Memory B cell (primary cell): ENCODE results near the gene ATP8A2.

Source experiments
- ATAC-seq: fragments of 150-1000 bp; cut with Tn5 transposase; 2 replicates; pipeline ENCODE4 v1.10.0; 2021; ENCODE audit warnings: low read depth, mild to moderate bottlenecking, moderate library complexity
- DNase-seq, 2 donors: peaks; one replicate each; pipeline ENCODE4 v3.0.0; 2022; ENCODE audit warnings: low spot score in 2 of 2
- H3K27ac Mint-ChIP-seq: one replicate; pipeline ENCODE4 v1.8.0; 2022; ENCODE audit warnings: mild to moderate bottlenecking, moderate library complexity, mixed read lengths
- H3K27me3 Mint-ChIP-seq: one replicate; pipeline ENCODE4 v1.8.0; 2022; ENCODE audit warnings: mixed read lengths
- H3K36me3 Mint-ChIP-seq: one replicate; pipeline ENCODE4 v1.8.0; 2022; ENCODE audit warnings: mild to moderate bottlenecking, mixed read lengths
- H3K4me1 Mint-ChIP-seq: one replicate; pipeline ENCODE4 v1.8.0; 2022; ENCODE audit warnings: mixed read lengths
- H3K4me3 Mint-ChIP-seq: one replicate; pipeline ENCODE4 v1.8.0; 2022; ENCODE audit warnings: mild to moderate bottlenecking, moderate library complexity, mixed read lengths
- H3K9me3 Mint-ChIP-seq: one replicate; pipeline ENCODE4 v1.8.0; 2022; ENCODE audit warnings: mixed read lengths

The ATP8A2 gene

DNA sequence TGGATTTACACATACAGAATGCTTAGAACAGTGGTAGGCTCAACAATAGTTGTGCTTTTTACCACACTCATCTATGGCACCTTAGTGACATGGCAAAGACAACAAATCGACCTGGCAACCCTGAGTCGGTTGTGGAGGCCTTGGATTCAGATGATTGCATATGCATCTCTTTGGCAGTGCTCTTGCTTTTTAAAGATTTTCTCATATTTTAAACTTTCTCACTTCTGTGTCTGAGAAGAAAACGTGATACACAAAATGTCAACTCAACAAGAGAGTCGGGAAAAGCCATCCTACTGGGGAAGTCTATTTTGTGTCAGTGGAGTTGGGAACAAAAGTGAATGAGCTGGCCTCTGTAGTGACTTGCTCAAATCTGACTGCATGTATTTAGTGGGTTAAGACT is 85.8 kb downstream of the ATP8A2 start:
- Mint-ChIP-seq H3K4me3 (no peak overlapping the region), H3K9me3 (peaks cover 2% of the 10 kb centered on the region), H3K27ac (no peak overlapping the region), H3K36me3 (no peaks in the 10 kb centered on the region), H3K27me3 (peaks cover 17% of the 10 kb centered on the region), H3K4me1 (no peaks in the 10 kb centered on the region)
- ATAC-seq (no peak), DNase-seq (no peak)

DNA sequence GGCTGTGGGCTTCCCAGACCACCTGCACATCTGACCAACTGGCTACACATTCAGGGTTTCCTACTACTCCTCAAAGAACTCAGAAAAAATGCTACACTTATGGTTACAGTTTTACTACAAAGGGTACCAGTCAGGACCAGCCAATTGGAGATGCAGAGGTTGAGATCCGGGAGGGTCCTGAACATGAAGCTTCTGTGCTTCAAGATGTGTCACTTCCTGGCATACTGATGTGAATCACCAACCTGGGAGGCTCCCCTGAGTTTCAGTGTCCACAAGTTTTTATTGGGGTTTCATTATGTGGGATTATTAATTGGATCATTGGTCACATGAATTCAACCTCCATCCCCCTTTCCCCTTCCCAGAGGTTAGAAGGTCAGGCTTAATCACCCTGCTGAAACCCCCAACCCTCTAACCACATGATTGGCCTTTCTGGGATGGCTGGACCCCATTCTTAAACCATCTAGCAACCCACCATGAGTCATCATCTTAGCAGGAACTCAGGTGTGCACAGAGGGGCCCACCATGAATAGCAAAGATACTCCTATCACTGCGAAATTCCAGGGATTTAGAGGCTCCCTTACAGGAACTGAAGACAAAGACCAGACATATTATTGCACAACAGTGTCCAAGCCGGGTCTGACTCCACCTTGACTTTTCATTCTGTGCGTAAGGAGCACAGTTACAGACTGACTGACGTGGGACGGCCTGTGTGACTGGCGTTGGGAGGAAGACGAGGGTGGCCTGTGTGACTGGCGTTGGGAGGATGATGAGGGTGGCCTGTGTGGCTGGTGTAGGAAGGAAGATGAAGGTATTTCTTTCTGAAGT is 90.7 kb downstream of the ATP8A2 start:
- Mint-ChIP-seq H3K36me3 (no peaks in the 10 kb centered on the region), H3K9me3 (peaks cover 2% of the 10 kb centered on the region), H3K4me1 (no peaks in the 10 kb centered on the region), H3K4me3 (no peak overlapping the region), H3K27me3 (peaks cover 21% of the 10 kb centered on the region), H3K27ac (no peak overlapping the region)
- no peak for DNase-seq
- ATAC-seq: no peak

DNA sequence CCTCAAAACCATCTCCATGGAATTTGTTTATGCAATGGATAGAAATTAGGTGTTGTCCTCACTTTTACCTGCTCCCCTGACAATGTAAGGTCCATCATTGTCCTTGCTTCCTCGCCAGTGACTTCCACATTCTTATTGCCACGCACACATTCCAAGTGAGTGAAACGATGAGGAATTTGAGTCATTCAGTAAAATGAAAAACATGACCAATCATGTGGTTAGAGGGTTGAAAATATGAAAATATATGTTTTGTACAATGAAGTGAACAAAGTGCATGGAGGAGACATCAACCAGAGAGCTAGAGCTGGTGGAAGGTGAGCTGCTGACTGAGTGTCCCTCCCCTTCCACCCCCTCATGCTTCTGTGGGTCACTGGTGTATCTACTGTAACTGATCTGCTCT is 91.7 kb downstream of the ATP8A2 start:
- no peaks in the 10 kb centered on the region for H3K4me1 Mint-ChIP-seq
- H3K9me3 Mint-ChIP-seq: peaks cover 2% of the 10 kb centered on the region
- H3K36me3 Mint-ChIP-seq: no peaks in the 10 kb centered on the region
- no peak for DNase-seq
- H3K27me3 Mint-ChIP-seq: peaks cover 21% of the 10 kb centered on the region
- H3K4me3 Mint-ChIP-seq: no peak overlapping the region
- ATAC-seq: no peak
- no peak overlapping the region for H3K27ac Mint-ChIP-seq

DNA sequence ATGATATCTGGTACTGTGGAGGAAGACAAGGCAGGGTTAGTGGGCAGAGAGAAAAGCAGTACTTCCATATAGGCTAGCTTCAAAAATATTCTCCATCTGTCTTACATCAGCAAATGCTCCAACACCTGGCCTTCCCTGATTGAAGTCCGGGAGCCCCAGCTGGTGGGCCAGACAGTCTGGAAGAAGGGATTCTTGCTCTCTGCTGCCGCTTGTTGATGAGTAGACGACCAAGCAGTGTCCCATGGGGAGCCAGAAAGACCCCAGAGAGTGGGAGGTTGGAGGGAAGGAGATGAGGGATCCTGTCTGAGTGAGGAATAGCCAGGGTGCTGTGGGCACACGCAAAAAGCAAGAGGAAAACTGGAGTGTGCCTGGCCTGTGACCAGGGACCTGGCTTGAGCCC is 95.1 kb downstream of the ATP8A2 start:
- no peak overlapping the region for H3K27ac Mint-ChIP-seq
- H3K27me3 Mint-ChIP-seq: peaks cover 28% of the 10 kb centered on the region
- no peak overlapping the region for H3K4me3 Mint-ChIP-seq
- DNase-seq: no peak
- peaks cover 4% of the 10 kb centered on the region for H3K36me3 Mint-ChIP-seq
- ATAC-seq: no peak
- H3K9me3 Mint-ChIP-seq: peaks cover 2% of the 10 kb centered on the region
- peaks cover 3% of the 10 kb centered on the region for H3K4me1 Mint-ChIP-seq

DNA sequence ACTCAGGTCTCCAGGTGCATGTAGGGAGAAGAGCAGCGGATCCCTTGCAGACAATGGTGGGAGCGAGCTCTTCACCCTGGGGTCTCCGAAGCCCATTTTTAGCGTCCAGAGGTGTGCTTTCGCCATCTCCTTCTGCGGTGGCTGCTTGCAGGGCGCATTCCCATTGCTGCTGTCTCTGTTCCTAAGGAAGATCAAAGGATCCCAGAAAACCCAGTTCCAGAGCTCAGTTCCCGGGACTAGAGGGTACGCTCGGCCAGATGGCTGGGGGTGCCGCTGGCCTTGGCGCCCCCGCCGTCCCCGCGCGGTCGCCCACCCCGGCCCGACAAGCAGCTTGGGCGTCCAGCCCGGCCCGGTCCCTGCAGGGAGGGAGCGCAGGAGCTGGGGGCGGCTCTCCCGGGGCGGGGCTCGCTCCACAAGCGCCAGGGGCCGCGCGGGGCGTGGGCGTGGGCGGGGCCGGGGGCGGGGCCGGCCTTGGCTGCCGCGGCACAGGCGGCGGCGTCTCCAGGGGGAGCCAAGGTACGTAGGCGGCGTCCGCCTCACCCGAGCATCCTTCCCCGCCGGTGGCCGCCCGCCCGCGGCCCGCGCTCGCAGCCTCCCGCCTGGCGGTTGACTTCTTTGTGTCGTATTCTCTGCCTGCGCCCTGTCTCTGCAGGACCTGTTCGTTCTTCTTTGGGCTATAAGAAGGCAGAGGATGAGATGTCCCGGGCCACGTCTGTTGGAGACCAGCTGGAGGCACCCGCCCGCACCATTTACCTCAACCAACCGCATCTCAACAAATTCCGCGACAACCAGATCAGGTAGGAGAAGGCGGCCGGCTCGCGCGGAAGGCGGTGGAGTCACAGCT is 96.8 kb downstream of the ATP8A2 start:
- H3K4me1 Mint-ChIP-seq: peaks cover 3% of the 10 kb centered on the region
- H3K4me3 Mint-ChIP-seq: no peak overlapping the region
- H3K27me3 Mint-ChIP-seq: peaks cover 25% of the 10 kb centered on the region
- H3K9me3 Mint-ChIP-seq: peaks cover 2% of the 10 kb centered on the region
- no peak overlapping the region for H3K27ac Mint-ChIP-seq
- DNase-seq (no peak), ATAC-seq (no peak)
- peaks cover 4% of the 10 kb centered on the region for H3K36me3 Mint-ChIP-seq

DNA sequence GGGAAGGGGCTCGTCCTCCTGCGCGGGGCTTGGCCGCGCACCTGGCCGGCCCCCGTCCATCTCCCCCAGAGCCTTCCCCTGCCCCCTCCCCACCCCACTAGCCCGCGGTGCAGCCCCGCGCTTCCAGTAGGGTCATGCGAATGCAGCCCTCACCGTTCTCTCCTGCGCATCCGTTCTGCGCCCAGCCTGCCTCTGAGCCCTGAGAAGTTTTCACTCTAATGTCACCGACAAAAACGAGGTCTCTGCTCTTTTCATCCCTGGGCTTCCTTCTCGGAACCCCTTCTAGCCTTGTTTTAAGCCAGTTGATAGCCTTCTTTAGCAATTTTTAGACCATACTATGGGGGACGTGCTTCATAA is 97.4 kb downstream of the ATP8A2 start:
- ATAC-seq: no peak
- Mint-ChIP-seq H3K36me3 (peaks cover 4% of the 10 kb centered on the region), H3K27me3 (peaks cover 25% of the 10 kb centered on the region), H3K4me1 (peaks cover 3% of the 10 kb centered on the region), H3K4me3 (no peak overlapping the region), H3K9me3 (peaks cover 2% of the 10 kb centered on the region), H3K27ac (no peak overlapping the region)
- no peak for DNase-seq

DNA sequence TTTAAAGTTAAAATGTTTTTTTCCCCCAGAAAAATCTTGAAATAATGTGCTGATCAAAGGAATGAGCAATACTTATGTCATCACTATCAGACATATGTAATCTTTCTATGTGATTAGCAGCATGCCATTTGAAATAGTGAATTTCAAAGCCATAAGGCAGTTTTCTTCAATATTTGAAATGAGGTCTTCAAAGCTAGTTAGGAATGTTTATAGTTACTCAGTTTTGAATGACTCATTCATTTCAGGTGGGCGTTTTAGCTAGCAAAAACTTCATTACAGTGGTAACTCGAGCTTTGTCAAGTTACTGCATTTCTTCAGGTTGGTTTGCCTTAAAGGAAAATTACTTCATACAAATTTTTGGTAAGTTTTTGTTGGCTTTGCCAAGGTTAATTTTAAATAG is 102.1 kb downstream of the ATP8A2 start:
- no peak overlapping the region for H3K4me3 Mint-ChIP-seq

DNA sequence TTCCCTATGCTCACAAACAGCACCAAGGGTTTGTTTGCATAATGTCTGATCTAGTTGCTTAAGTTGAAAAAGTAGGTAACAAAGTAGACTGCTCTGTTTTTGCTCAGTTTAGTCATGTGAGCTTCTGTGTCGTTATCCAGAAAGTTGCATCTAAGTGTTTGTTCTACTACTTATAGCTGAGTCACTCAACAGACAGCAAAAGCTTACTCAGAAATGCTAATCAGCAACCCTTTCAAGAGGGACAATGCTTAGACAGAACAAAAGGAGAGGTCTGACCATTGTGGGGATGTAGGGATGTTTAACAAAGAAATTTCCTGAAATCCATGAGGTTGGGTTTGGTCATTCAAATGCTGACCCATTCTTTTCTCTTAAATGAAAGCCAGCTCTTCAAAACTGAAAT is 106.4 kb downstream of the ATP8A2 start:
- no peaks in the 10 kb centered on the region for H3K36me3 Mint-ChIP-seq
- H3K9me3 Mint-ChIP-seq: peaks cover 3% of the 10 kb centered on the region
- DNase-seq (no peak), ATAC-seq (no peak)
- H3K4me1 Mint-ChIP-seq: no peaks in the 10 kb centered on the region
- H3K27ac Mint-ChIP-seq: no peak overlapping the region
- H3K4me3 Mint-ChIP-seq: no peak overlapping the region
- H3K27me3 Mint-ChIP-seq: peaks cover 3% of the 10 kb centered on the region

More for the DNA sequence above, 102.1 kb downstream of the ATP8A2 start:
- Mint-ChIP-seq H3K4me1 (peaks cover 3% of the 10 kb centered on the region), H3K27me3 (peaks cover 10% of the 10 kb centered on the region), H3K36me3 (peaks cover 4% of the 10 kb centered on the region), H3K27ac (no peak overlapping the region), H3K9me3 (peaks cover 5% of the 10 kb centered on the region)
- ATAC-seq (no peak), DNase-seq (no peak)

DNA sequence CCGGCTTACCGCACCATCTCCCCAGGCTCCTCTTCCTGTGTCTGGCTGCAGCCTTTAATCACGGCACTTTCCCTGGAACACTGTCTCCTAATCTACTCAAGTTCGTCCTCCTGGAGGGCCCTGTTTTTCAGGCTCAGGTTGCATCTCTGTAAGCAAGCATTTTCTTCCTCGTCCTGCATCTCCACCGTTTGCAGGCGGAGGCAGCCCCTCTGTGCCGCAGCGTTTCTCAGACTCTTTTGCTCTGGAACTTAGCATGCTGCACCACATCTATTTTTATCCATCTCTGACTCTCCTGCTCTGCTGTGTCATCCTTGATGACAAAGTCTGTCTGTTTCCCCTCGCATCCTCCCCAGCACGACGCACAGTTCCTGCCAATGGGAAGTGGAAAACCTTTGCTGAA is 117.5 kb downstream of the ATP8A2 start:
- ATAC-seq (no peak), DNase-seq (no peak)
- peaks cover 8% of the 10 kb centered on the region for H3K27me3 Mint-ChIP-seq
- no peaks in the 10 kb centered on the region for H3K4me1 Mint-ChIP-seq
- H3K9me3 Mint-ChIP-seq: peaks cover 2% of the 10 kb centered on the region
- H3K36me3 Mint-ChIP-seq: no peaks in the 10 kb centered on the region
- H3K4me3 Mint-ChIP-seq: no peak overlapping the region
- no peak overlapping the region for H3K27ac Mint-ChIP-seq

DNA sequence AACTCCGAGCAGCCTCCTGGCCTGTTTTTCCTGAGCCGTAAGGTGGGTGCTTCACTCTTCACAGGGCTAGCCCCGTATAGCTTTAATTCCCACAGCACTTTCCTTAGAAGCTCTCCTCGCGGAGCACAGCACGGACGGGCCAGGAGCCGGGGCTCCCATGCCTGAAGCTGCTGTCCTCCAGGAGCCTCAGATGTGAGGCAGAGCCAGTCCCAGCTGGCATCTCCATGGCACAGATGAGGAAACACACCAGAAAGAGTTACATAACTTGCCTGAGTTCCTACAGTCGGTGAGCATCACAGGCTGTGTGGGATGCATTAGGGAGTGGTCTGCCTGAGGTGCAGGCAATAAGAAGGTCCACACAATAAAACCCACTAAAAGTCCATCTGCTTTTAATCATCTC is 118.5 kb downstream of the ATP8A2 start:
- ATAC-seq (no peak), DNase-seq (no peak)
- Mint-ChIP-seq H3K27me3 (peaks cover 10% of the 10 kb centered on the region), H3K4me1 (no peaks in the 10 kb centered on the region), H3K4me3 (no peak overlapping the region), H3K36me3 (no peaks in the 10 kb centered on the region), H3K27ac (no peak overlapping the region), H3K9me3 (peaks cover 2% of the 10 kb centered on the region)

DNA sequence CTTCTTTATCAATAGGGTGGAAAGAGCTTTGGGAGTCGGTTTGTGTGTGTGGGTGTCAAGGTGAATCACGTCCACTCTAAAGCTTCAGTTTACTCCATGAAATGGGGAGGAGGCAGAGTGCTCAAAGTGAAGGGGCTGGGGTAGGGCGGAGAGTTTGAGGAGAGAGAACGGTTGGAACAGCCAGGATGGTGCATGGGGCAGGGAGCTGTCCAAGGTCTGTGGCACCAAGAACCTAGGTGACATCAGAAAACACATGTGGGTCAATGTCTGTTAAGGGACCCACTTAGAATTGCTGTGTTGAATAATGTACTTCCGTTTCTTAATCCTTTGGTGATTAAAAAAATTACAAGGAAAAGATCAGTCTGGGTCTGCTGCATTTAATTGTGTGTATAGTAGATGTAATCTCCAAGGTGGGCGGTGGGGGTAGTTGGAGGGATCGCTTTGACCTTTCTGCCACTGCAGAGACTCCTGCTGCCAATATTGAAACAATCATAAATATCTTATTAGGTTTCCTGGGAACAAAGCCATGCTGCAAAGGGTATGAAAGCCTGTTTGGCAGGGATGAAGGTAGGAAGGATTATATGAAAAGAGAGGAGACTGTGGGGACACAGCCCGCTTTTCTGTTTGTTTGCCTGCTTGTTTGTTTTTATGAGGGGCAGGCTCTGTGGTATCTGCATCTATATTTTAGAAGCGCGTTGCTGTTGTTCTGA is 122.3 kb downstream of the ATP8A2 start:
- Mint-ChIP-seq H3K4me1 (no peaks in the 10 kb centered on the region), H3K27ac (no peak overlapping the region), H3K27me3 (peaks cover 10% of the 10 kb centered on the region), H3K4me3 (no peak overlapping the region), H3K9me3 (peaks cover 2% of the 10 kb centered on the region), H3K36me3 (no peaks in the 10 kb centered on the region)
- no peak for DNase-seq
- no peak for ATAC-seq

DNA sequence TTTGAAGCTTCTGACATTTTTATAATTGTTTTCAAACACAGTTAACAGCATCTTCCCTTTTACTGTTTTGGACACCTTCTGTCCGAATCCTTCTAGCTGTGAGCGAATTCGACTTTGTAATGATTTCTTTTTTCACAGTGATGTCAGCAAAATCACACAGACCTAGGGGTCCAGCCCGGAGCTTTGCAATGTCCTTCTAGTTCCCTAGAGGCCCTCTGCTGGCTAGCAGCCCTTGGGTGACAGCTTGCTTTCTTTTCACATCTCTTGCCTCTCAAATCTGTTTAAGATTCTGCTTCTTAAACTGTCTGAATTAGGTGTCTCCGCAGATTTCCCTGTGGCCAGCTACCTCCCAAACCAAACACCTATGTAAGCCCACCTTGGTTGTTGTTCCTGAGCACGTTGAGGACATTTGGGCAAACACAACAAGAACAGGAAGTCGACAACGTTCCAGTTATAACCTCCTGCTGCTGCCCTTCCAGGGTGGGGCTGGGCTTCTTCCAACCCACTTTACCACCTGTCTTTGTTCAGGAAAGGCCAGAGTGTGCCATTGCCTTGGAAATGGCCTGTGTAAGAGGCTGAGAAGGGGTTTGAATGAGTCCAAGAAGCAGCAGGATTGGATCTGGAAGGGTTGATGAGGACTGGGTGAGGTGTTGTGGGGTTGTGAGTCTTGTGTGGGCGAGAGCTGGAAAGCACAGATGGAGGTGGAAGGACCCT is 123.1 kb downstream of the ATP8A2 start:
- H3K27me3 Mint-ChIP-seq: peaks cover 10% of the 10 kb centered on the region
- no peak for ATAC-seq

DNA sequence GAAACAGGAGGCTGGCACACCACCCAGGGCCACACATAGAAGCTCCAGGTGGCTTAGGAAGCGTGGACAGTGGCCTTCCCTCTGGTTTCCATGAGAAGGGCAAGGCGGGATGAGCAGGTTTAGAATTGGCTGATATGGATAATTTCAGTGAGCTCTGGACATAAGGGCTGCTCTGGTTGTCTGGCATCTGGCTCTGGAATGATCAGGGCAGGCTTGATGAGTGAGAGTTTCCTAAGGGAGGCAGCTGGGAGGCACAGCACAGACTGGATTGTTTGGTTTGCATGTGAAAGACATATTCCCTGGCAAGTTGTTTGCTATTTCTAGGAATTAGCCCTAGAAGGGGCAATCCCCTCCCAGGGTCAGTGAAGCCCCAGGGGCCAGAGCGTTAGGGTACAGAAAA is 129.5 kb downstream of the ATP8A2 start:
- DNase-seq (no peak), ATAC-seq (no peak)
- no peaks in the 10 kb centered on the region for H3K9me3 Mint-ChIP-seq
- H3K27ac Mint-ChIP-seq: no peak overlapping the region
- no peak overlapping the region for H3K4me3 Mint-ChIP-seq
- H3K27me3 Mint-ChIP-seq: no peaks in the 10 kb centered on the region
- H3K36me3 Mint-ChIP-seq: no peaks in the 10 kb centered on the region
- H3K4me1 Mint-ChIP-seq: no peaks in the 10 kb centered on the region

More for the DNA sequence above, 123.1 kb downstream of the ATP8A2 start:
- H3K4me1 Mint-ChIP-seq: no peaks in the 10 kb centered on the region
- no peak overlapping the region for H3K27ac Mint-ChIP-seq
- no peak for DNase-seq
- no peaks in the 10 kb centered on the region for H3K36me3 Mint-ChIP-seq
- no peak overlapping the region for H3K4me3 Mint-ChIP-seq
- peaks cover 2% of the 10 kb centered on the region for H3K9me3 Mint-ChIP-seq
